ENCODE measurements around the gene OSBPL10. TPM values are rescaled to one million over a fixed set of nuclear protein-coding genes. Genes with fewer than 3 reads are reported as not detected.

Gene OSBPL10
- total RNA-seq, 2 experiments from 2014 or later: 65.7 to 170 TPM

GRCh38 chr3:31879365-31879764, 101.7 kb downstream of the OSBPL10 start:
- Histone ChIP-seq H3K4me2 (ENCODE audit: low read length) (peak overlapping the region; percentile 87), H3K9me2 (ENCODE audit: insufficient read depth, low read length) (no peaks in the 10 kb centered on the region), H4K20me1 (ENCODE audit: insufficient read depth, low read length) (no peaks in the 10 kb centered on the region), H2AFZ (ENCODE audit: low read length) (no peak overlapping the region), H3K4me3 (ENCODE audit: low read depth, low read length, poor library complexity, severe bottlenecking) (no peak overlapping the region), H3K9me3 (ENCODE audit: low read length) (no peaks in the 10 kb centered on the region), H3K4me1 (ENCODE audit: insufficient read depth, low read length, poor library complexity, severe bottlenecking) (peaks cover 96% of the 10 kb centered on the region), H3K36me3 (ENCODE audit: insufficient read depth, low read length) (peaks cover 56% of the 10 kb centered on the region), H3K27ac (ENCODE audit: low read depth, low read length, poor library complexity, severe bottlenecking) (peak overlapping the region; percentile 90), H3K79me2 (ENCODE audit: insufficient read depth, low read depth, low read length) (peaks cover 97% of the 10 kb centered on the region)
- no TSS peak for BruUV-seq (replicated peaks)
- TF ChIP-seq CTCF (conservative IDR thresholded peaks at IDR 0.05; ENCODE audit: low read length): no peak
- TF ChIP-seq EZH2phosphoT487 (IDR thresholded peaks at IDR 0.05; ENCODE audit: borderline replicate concordance, low read depth, low read length): no peak
- CTCF ChIA-PET (ENCODE audit: unreplicated experiment): no interaction called here
- no peak for DNase-seq (ENCODE audit: low spot score)
- POLR2A ChIA-PET: interaction anchor here (0.6 to 2.5 kb wide), 11 partner anchors 7 to 874 kb away, joined by 3 to 10 read pairs (median 4); no protein-coding TSS in a partner anchor
- intact Hi-C loops (cut with micrococcal nuclease; ENCODE audit: unreplicated experiment): no loop called here

GRCh38 chr3:31878231-31878838, 102.7 kb downstream of the OSBPL10 start:
- no peaks in the 10 kb centered on the region for H4K20me1 ChIP-seq (ENCODE audit: insufficient read depth, low read length)
- peaks cover 1% of the 10 kb centered on the region; the same call in 1 of the 2 replicates for H3K9me3 ChIP-seq (ENCODE audit: low read length)
- H3K4me1 ChIP-seq (ENCODE audit: insufficient read depth, low read length, poor library complexity, severe bottlenecking): peaks cover 95% of the 10 kb centered on the region
- TF ChIP-seq EZH2phosphoT487 (IDR thresholded peaks at IDR 0.05; ENCODE audit: borderline replicate concordance, low read depth, low read length) (no peak), CTCF (conservative IDR thresholded peaks at IDR 0.05; ENCODE audit: low read length) (no peak)
- peak overlapping the region; percentile 87 for H3K4me2 ChIP-seq (ENCODE audit: low read length)
- H3K9me2 ChIP-seq (ENCODE audit: insufficient read depth, low read length): no peaks in the 10 kb centered on the region
- H3K79me2 ChIP-seq (ENCODE audit: insufficient read depth, low read depth, low read length): peaks cover 97% of the 10 kb centered on the region
- peaks cover 63% of the 10 kb centered on the region for H3K36me3 ChIP-seq (ENCODE audit: insufficient read depth, low read length)
- H3K4me3 ChIP-seq (ENCODE audit: low read depth, low read length, poor library complexity, severe bottlenecking): no peak overlapping the region
- DNase-seq (ENCODE audit: low spot score): no peak
- intact Hi-C loops (cut with micrococcal nuclease; ENCODE audit: unreplicated experiment): no loop called here
- H3K27ac ChIP-seq (ENCODE audit: low read depth, low read length, poor library complexity, severe bottlenecking): peak overlapping the region; percentile 90
- ChIA-PET POLR2A (interaction anchor here (1.0 to 3.4 kb wide), 15 partner anchors 8 to 93 kb away, joined by 3 to 14 read pairs (median 3); no protein-coding TSS in a partner anchor), CTCF (ENCODE audit: unreplicated experiment) (interaction anchor here (0.8 kb wide), 1 partner anchor 104 kb away, joined by 4 read pairs; no protein-coding TSS in a partner anchor)
- no peak overlapping the region for H2AFZ ChIP-seq (ENCODE audit: low read length)
- BruUV-seq (replicated peaks): no TSS peak

- H3K4me2 ChIP-seq (ENCODE audit: low read length): peak overlapping the region; percentile 87
- peaks cover 79% of the 10 kb centered on the region for H3K36me3 ChIP-seq (ENCODE audit: insufficient read depth, low read length)
- H4K20me1 ChIP-seq (ENCODE audit: insufficient read depth, low read length): no peaks in the 10 kb centered on the region
- peak overlapping the region; percentile 90 for H3K27ac ChIP-seq (ENCODE audit: low read depth, low read length, poor library complexity, severe bottlenecking)
- peak overlapping the region; percentile 24; the same call in 1 of the 2 replicates for H2AFZ ChIP-seq (ENCODE audit: low read length)
- ChIA-PET POLR2A (interaction anchor here (0.7 to 3.4 kb wide), 18 partner anchors 8 to 100 kb away, joined by 3 to 14 read pairs (median 4); no protein-coding TSS in a partner anchor), CTCF (ENCODE audit: unreplicated experiment) (interaction anchor here (0.6 to 1.0 kb wide), 2 partner anchors 41 to 46 kb away, joined by 3 read pairs; no protein-coding TSS in a partner anchor)
- H3K9me2 ChIP-seq (ENCODE audit: insufficient read depth, low read length): no peaks in the 10 kb centered on the region
- no peak for TF ChIP-seq EZH2phosphoT487 (IDR thresholded peaks at IDR 0.05; ENCODE audit: borderline replicate concordance, low read depth, low read length)
- BruUV-seq (replicated peaks): no TSS peak
- peaks cover 7% of the 10 kb centered on the region; the same call in 1 of the 2 replicates for H3K9me3 ChIP-seq (ENCODE audit: low read length)
- H3K4me3 ChIP-seq (ENCODE audit: low read depth, low read length, poor library complexity, severe bottlenecking): peak overlapping the region; percentile 68
- peaks cover 83% of the 10 kb centered on the region for H3K4me1 ChIP-seq (ENCODE audit: insufficient read depth, low read length, poor library complexity, severe bottlenecking)
- H3K79me2 ChIP-seq (ENCODE audit: insufficient read depth, low read depth, low read length): peaks cover 97% of the 10 kb centered on the region
- no peak for DNase-seq (ENCODE audit: low spot score)
- intact Hi-C loops (cut with micrococcal nuclease; ENCODE audit: unreplicated experiment): loop anchor here (2.0 kb wide), 3 partner anchors 42 to 104 kb away; partner anchors contain the start of genes OSBPL10 and ZNF860
These were observed 104.7 kb downstream of the OSBPL10 start for GRCh38 chr3:31876331-31876730.
